Bronchial epithelial cell (primary cell): ENCODE measurements around the gene CHAD. TPM values are rescaled to one million over a fixed set of nuclear protein-coding genes. Genes with fewer than 3 reads are reported as not detected.
"Not testable (repeated sequence)": the region's sequence is repeated elsewhere in the genome, so short reads cannot be mapped to it uniquely, and the experiment has no call there.

ENCODE experiments used
- DNase-seq: peaks from one replicate; pipeline ENCODE4 v3.0.0-alpha.2; 2010; ENCODE audit warnings: low read depth
- FAIRE-seq: peaks from 2 replicates; lab custom pipeline; 2011; peaks lifted over from hg19 to GRCh38; lab: Jason Lieb, UNC
- H3K27me3 ChIP-seq: 2 replicates; pipeline ENCODE4 v1.5.1; 2011; ENCODE audit warnings: low read length; ENCODE audit not compliant: control insufficient read depth, insufficient read depth
- H3K36me3 ChIP-seq: 2 replicates; pipeline ENCODE4 v1.5.1; 2011; ENCODE audit warnings: low read length; ENCODE audit not compliant: control insufficient read depth, insufficient read depth
- H3K4me3 ChIP-seq: 2 replicates; pipeline ENCODE4 v1.5.1; 2011; ENCODE audit warnings: mild to moderate bottlenecking, low read depth, low read length, control low read depth
- CTCF ChIP-seq: IDR thresholded peaks from 2 replicates; pipeline ENCODE4 v1.5.1; 2011; ENCODE audit warnings: mild to moderate bottlenecking, moderate library complexity, low read length, control low read depth, inconsistent platforms; ENCODE audit not compliant: insufficient read depth, severe bottlenecking
- total RNA-seq: library from RNA; depleted of rRNA; stranded (reverse); fragments of >200 nt; gene quantifications from 2 replicates; pipeline ENCODE4 v1.2.1, GENCODE V29; 2014

Gene CHAD
- total RNA-seq, 1 donor from 2014 or later = not detected

GRCh38 chr17:50475362-50475761 is 6.7 kb upstream of the CHAD start:
- no peaks in the 10 kb centered on the region for H3K27me3 ChIP-seq
- no peak for DNase-seq
- no peak for FAIRE-seq
- no peak for TF ChIP-seq CTCF
- H3K36me3 ChIP-seq = no peaks in the 10 kb centered on the region
- no peak overlapping the region for H3K4me3 ChIP-seq

GRCh38 chr17:50474523-50474922 is 5.8 kb upstream of the CHAD start:
- DNase-seq (no peak), FAIRE-seq (no peak)
- no peak for TF ChIP-seq CTCF
- Histone ChIP-seq H3K4me3 (no peak overlapping the region), H3K36me3 (no peaks in the 10 kb centered on the region), H3K27me3 (no peaks in the 10 kb centered on the region)

- Histone ChIP-seq H3K36me3 (no peaks in the 10 kb centered on the region), H3K27me3 (no peaks in the 10 kb centered on the region), H3K4me3 (no peak overlapping the region)
- no peak for TF ChIP-seq CTCF
- DNase-seq (no peak), FAIRE-seq (no peak)
Observed at GRCh38 chr17:50473901-50474300, 5.2 kb upstream of the CHAD start.

- peak; percentile 5 for TF ChIP-seq CTCF
- H3K27me3 ChIP-seq, H3K4me3 ChIP-seq, FAIRE-seq, H3K36me3 ChIP-seq, DNase-seq: not testable (repeated sequence)
Observed at GRCh38 chr17:50472761-50473161, 4.1 kb upstream of the CHAD start.

GRCh38 chr17:50472286-50472685 is 3.6 kb upstream of the CHAD start:
- Histone ChIP-seq H3K27me3 (peaks cover 8% of the 10 kb centered on the region), H3K4me3 (no peak overlapping the region), H3K36me3 (no peaks in the 10 kb centered on the region)
- no peak for TF ChIP-seq CTCF
- no peak for DNase-seq
- FAIRE-seq = no peak
